NCI-H1436 treated with DMSO at 0.1 percent for 48 hours (cell line): ENCODE data around the gene HOGA1.

ENCODE experiments used
- DNase-seq: peaks from one replicate; lab custom pipeline; 2025; lab: John Stamatoyannopoulos, UW

The HOGA1 gene

DNA sequence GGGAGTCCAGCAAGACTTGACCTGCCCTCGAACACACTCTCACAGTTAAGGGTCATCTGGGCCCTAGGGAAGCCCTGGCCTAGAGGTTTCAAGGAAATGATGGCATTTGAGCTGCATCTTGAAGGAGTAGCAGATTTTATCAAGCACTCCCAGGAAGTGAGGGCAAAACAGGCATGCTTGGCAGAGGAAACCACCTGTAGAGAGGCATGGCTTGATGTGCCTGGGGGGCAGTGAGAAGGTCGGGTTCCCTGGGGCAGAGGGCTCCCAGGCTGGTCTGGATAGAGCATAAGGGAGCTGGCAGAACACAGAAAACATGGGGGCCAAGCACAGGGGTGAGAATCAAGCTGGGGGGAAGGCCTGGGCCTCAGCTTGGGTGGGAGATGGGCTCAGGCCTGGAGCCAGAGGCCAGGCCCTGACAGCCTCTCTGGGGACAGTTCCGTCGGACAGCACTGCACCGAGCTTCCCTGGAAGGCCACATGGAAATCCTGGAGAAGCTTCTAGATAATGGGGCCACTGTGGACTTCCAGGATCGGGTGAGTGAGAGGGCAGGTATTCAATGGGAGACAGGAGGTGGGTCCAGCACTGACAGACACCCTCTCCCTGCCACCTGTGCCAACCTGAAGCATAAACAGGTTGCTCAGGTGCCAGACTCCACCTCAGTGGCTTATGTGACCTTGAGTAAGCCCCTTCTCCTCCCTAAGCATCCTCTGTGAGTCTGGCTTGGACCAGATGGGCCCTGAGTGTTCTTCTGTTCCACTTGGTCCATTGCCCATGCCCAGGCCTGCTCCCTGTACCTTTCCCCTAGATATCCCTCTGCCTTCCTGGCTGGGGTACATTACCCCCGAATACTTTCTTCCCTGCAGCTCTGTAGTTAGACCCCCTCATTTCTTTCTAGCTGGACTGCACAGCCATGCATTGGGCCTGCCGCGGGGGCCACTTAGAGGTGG is 3.5 kb upstream of the HOGA1 start:
- DNase-seq: no peak

DNA sequence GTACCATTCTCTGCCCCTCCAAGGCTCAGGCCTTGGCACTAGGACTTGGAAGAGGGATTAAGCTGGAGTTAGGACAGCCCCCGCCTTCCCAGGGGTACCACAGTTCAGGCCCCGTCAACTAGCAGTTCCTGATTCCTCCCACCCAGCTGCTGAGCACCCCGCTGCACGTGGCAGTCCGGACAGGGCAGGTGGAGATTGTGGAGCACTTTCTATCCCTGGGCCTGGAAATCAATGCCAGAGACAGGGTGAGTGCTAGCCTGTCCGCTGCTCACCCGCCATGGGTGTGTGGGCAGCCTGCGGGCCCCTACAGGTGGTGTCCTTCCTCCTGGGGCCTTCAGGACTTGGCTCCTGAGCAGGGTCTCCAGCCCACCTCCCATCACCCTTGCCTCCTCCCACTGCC is 2.0 kb upstream of the HOGA1 start:
- DNase-seq: no peak

DNA sequence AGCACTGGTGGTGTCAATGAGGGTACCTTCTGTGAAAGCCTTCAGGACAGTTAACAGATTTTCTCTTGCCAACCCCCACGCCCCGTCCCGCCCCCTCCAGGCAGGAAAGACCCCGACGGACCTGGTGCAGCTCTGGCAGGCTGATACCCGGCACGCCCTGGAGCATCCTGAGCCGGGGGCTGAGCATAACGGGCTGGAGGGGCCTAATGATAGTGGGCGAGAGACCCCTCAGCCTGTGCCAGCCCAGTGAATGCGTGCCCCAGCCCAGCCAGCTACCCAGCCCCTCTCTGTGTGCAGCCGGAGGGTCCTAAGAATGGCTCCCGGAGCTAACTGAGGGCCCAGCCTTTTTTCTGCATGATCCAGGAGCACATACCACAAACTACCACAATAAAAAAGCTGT is 713 bp upstream of the HOGA1 start:
- DNase-seq: no peak

- DNase-seq: no peak
These were observed 729 bp downstream of the HOGA1 start for GRCh38 chr10:97584798-97585438.

- DNase-seq: no peak
These were observed 1.2 kb downstream of the HOGA1 start for GRCh38 chr10:97585439-97585811.

DNA sequence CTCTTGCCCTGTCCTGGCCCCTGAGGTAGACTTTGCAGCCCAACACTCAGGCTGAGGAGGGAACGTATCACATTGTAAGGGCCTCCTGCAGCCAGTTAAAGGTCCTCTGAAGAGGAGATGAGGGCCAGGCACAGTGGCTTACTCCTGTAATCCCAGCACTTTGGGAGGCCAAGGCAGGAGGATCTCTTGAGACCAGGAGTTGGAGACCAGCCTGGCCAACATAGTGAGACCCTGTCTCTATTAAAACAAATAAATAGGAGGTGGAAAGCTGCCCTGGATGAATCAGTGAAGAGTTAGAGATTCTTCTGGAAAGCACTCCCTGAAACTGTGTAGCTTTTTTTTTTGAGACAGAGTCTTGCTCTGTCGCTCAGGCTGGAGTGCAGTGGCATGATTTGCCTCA is 3.0 kb downstream of the HOGA1 start:
- DNase-seq: no peak

DNA sequence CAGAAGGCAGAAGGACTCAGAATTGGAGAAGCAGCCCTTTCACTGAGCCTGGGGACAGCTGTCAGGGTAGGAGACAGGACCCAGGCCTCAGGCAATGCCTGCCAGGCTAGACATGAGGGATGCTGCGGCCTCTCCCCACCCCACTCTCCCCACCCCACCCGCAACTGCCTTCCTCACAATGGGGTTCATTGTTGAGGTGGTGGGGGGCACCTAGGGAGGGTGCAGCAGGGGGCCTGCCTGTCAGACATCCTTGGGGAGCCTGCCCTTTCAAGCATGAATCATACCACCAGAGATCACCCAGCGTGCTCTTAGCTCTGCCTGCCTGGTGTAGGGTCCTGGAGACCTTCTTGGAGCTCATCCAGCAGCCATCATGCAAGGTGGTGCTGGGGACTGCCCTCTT is 5.3 kb downstream of the HOGA1 start, which contains the start of gene C10orf62:
Gene C10orf62 (plus strand): TSS at position 243 of the 400 bp plus-strand sequence. CDS start 177 bp downstream, outside the sequence.
- DNase-seq: no peak

DNA sequence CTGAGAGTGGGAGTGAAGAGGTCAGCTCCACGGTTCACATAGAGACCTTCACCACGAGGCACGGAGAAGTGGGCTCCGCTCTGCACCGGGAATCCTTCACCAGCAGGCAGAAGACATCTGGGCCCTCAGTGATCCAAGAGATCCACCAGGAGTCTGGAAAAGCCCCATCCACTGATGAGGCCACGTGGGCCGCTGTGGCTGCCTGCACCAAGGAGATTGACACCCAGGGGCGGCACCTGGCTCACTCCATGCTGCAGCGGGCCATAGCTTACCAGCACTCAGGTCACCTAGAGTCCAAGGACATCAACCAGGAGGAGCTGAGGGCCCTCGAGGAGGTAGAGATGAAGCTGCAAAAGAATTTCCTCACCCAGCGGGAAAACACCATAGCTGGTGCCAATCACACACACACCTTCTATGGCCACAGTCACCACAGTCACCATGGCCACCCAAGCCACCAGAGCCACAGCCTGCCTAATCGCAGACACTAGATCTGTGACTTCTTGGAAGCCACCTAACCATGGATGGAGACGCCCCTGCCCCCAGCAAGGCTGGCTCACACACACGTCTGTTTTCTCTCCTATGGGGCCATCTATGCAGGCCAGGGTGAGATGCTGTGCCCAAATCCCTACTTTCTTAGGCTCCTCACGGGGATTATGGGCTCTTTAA is 6.0 kb downstream of the HOGA1 start:
- DNase-seq: no peak

DNA sequence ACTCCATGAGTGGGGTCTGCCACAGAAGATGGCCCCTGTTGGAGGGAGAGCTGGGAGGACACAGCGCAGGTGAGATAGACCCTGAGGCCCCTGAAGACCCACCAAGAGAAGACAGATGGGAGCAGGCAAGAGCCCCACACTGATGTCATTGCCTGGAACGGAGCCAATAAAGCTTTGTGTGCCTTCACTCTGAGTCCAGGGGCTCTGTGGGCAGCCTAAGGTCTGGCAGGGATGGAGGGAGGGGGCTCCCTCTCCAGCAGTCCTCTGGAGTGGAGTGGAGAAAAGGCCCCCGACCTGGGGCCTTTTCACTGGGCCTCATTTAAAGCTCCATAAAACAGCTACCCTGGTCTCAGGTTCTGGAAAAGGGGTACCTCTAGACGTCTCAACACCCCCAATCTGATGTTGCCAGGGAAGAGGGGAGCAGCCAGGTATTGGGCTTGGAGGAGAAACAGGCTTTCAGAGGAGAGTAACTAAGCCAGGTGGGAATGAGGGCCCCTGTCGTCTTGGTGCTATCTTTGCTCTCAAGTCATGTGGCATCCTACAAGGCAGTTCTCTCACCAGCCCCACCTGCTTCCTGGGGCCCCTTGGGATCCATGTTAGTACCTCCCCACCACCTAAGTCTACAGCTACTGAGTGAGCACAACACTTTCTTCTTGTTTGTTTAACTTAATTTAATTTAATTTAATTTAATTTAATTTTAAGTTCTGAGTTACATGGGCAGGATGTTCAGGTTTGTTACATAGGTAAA is 6.7 kb downstream of the HOGA1 start:
- no peak for DNase-seq

DNA sequence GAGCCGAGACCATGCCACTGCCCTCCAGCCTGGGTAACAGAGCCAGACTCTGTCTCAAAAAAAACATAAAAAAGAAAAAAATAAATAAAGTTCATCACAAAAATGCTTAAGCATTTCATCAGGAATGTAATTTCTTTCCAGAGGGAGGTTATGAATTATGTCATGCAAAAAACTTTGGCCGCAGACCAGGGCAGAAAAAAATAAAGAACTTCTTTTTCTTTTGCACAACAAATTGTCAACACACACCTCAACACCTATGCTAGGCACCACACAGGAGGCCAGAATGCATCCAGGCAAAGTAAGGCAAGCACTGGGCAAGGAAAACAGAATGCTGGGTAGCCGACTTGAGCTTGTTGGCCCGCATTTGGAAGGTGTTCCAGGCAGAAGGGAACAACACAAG is 9.2 kb downstream of the HOGA1 start:
- no peak for DNase-seq

- DNase-seq: no peak
These were observed 12.2 kb downstream of the HOGA1 start for GRCh38 chr10:97596101-97597082.

DNA sequence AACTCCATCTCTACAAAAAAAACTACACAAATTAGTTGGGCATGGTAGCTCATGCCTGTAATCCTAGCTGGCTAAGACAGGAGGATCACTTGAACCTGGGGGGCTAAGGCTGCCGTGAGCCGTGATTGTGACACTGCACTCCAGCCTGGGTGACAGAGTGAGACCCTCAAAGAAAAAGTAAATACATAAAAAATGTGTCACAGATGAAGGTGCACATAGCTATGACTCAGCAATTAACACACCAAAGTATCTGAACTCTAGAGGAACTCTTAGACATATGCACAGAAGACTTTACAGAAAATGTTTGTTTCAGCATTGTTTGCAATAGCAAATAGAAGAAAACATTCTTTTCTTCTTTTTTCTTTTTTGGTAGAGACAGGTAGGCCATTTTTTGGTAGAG is 13.6 kb downstream of the HOGA1 start:
- no peak for DNase-seq

DNA sequence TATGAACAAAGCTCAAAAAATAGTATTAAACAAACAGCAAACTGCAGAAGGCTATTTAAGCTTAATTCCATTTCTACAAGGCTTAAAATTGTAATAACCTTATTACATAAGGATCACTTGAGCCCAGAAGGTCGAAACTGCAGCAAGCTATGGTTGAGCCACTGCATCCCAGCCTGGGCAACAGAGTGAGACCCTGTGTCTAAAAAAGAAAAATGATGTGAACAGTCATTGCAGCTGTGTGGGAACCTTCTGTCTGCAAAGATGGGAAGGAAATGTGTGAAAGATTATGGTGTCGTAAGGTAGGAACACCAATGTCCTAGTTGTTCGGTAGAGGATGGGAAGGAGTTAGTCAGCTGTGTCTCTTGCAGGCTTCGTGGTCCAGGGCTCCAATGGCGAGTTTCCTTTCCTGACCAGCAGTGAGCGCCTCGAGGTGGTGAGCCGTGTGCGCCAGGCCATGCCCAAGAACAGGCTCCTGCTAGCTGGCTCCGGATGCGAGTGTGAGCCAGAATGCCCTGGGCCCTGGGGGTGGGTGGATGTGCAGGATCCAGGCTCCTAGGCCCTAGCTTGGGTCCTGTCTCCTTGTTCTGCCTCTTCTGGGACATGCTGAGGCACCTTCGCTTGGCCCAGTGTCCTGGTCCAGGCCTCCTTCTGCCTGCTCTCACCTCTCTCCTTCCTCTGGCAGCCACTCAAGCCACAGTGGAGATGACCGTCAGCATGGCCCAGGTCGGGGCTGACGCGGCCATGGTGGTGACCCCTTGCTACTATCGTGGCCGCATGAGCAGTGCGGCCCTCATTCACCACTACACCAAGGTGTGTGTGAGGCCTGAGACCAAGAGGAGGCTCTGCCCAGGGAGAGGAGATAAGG is 14.4 kb downstream of the HOGA1 start:
- DNase-seq: no peak

GRCh38 chr10:97599272-97599619 is 15.1 kb downstream of the HOGA1 start:
- no peak for DNase-seq

GRCh38 chr10:97600616-97601015 is 16.4 kb downstream of the HOGA1 start:
- DNase-seq: no peak

GRCh38 chr10:97601268-97602215 is 17.4 kb downstream of the HOGA1 start:
- DNase-seq: no peak

DNA sequence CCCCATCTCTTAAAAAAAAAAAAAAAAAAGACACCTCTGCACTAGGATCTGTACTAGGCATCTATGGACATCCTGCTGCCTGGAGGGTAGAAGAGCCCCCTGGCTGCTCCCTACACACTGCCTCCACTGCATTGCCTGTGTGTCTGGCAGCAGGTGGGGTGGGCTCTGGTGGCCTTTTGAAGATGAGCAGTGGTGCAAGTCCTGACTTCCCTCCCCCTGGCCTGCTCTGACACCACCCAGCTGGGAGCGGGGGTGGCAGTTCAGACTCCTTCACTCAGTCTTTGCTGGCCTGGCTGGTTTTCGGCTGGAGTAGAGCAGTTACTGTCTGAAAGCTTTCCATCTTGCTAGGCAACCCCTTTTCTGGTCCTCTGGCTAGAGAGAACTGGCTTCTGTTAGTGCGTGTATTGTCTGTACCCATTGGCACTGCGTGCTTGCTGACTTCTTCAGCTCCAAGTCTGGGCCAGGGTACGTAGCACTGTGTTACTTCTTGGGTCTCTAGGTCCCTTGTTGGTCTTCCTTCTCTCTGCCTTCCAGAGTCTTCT is 23.0 kb downstream of the HOGA1 start:
- no peak for DNase-seq

GRCh38 chr10:97608991-97609561 is 24.9 kb downstream of the HOGA1 start:
- no peak for DNase-seq
